Measurements from ENCODE around the gene GRAP.

Gene GRAP

GRCh38 chr17:19017804-19018599 lies 28.8 kb downstream of the GRAP start:
- Histone ChIP-seq H3K9ac (ENCODE audit: low read depth, low read length) (no peak overlapping the region), H3K36me3 (ENCODE audit: insufficient read depth, low read length) (no peaks in the 10 kb centered on the region), H3K4me1 (ENCODE audit: insufficient read depth, low read length) (peaks cover 5% of the 10 kb centered on the region; the same call in 1 of the 2 replicates), H3K9me3 (ENCODE audit: control insufficient read depth, insufficient read depth, low read length) (no peaks in the 10 kb centered on the region)

GRCh38 chr17:19017401-19017800 lies 29.4 kb downstream of the GRAP start:
- Histone ChIP-seq H3K36me3 (ENCODE audit: insufficient read depth, low read length) (no peaks in the 10 kb centered on the region), H3K9ac (ENCODE audit: low read depth, low read length) (no peak overlapping the region), H3K9me3 (ENCODE audit: control insufficient read depth, insufficient read depth, low read length) (no peaks in the 10 kb centered on the region), H3K4me1 (ENCODE audit: insufficient read depth, low read length) (peaks cover 5% of the 10 kb centered on the region; the same call in 1 of the 2 replicates)

- Histone ChIP-seq H3K9me3 (ENCODE audit: control insufficient read depth, insufficient read depth, low read length) (no peaks in the 10 kb centered on the region), H3K4me1 (ENCODE audit: insufficient read depth, low read length) (peaks cover 5% of the 10 kb centered on the region; the same call in 1 of the 2 replicates), H3K36me3 (ENCODE audit: insufficient read depth, low read length) (no peaks in the 10 kb centered on the region), H3K9ac (ENCODE audit: low read depth, low read length) (no peak overlapping the region)
Measured at GRCh38 chr17:19016881-19017280, 29.9 kb downstream of the GRAP start.

GRCh38 chr17:19016297-19016696 lies 30.5 kb downstream of the GRAP start:
- Histone ChIP-seq H3K36me3 (ENCODE audit: insufficient read depth, low read length) (no peaks in the 10 kb centered on the region), H3K4me1 (ENCODE audit: insufficient read depth, low read length) (peaks cover 7% of the 10 kb centered on the region; the same call in 1 of the 2 replicates), H3K9ac (ENCODE audit: low read depth, low read length) (no peak overlapping the region), H3K9me3 (ENCODE audit: control insufficient read depth, insufficient read depth, low read length) (no peaks in the 10 kb centered on the region)

GRCh38 chr17:19015428-19015827 lies 31.3 kb downstream of the GRAP start:
- peaks cover 10% of the 10 kb centered on the region; the same call in 1 of the 2 replicates for H3K4me1 ChIP-seq (ENCODE audit: insufficient read depth, low read length)
- H3K9ac ChIP-seq (ENCODE audit: low read depth, low read length), result no peak overlapping the region
- no peaks in the 10 kb centered on the region for H3K36me3 ChIP-seq (ENCODE audit: insufficient read depth, low read length)
- no peaks in the 10 kb centered on the region for H3K9me3 ChIP-seq (ENCODE audit: control insufficient read depth, insufficient read depth, low read length)

GRCh38 chr17:19014628-19015215 lies 32.0 kb downstream of the GRAP start:
- no peak overlapping the region for H3K9ac ChIP-seq (ENCODE audit: low read depth, low read length)
- no peaks in the 10 kb centered on the region for H3K36me3 ChIP-seq (ENCODE audit: insufficient read depth, low read length)
- H3K4me1 ChIP-seq (ENCODE audit: insufficient read depth, low read length), result peaks cover 10% of the 10 kb centered on the region; the same call in 1 of the 2 replicates
- H3K9me3 ChIP-seq (ENCODE audit: control insufficient read depth, insufficient read depth, low read length), result no peaks in the 10 kb centered on the region

GRCh38 chr17:19013806-19014627 lies 32.7 kb downstream of the GRAP start:
- no peaks in the 10 kb centered on the region for H3K9me3 ChIP-seq (ENCODE audit: control insufficient read depth, insufficient read depth, low read length)
- H3K36me3 ChIP-seq (ENCODE audit: insufficient read depth, low read length), result no peaks in the 10 kb centered on the region
- H3K9ac ChIP-seq (ENCODE audit: low read depth, low read length), result no peak overlapping the region
- peaks cover 10% of the 10 kb centered on the region; the same call in 1 of the 2 replicates for H3K4me1 ChIP-seq (ENCODE audit: insufficient read depth, low read length)

GRCh38 chr17:19013226-19013625 lies 33.5 kb downstream of the GRAP start:
- H3K4me1 ChIP-seq (ENCODE audit: insufficient read depth, low read length), result peaks cover 10% of the 10 kb centered on the region; the same call in 1 of the 2 replicates
- H3K9me3 ChIP-seq (ENCODE audit: control insufficient read depth, insufficient read depth, low read length), result no peaks in the 10 kb centered on the region
- H3K36me3 ChIP-seq (ENCODE audit: insufficient read depth, low read length), result no peaks in the 10 kb centered on the region
- no peak overlapping the region for H3K9ac ChIP-seq (ENCODE audit: low read depth, low read length)

- Histone ChIP-seq H3K9ac (ENCODE audit: low read depth, low read length) (no peak overlapping the region), H3K4me1 (ENCODE audit: insufficient read depth, low read length) (peaks cover 10% of the 10 kb centered on the region; the same call in 1 of the 2 replicates), H3K9me3 (ENCODE audit: control insufficient read depth, insufficient read depth, low read length) (no peaks in the 10 kb centered on the region), H3K36me3 (ENCODE audit: insufficient read depth, low read length) (no peaks in the 10 kb centered on the region)
Measured at GRCh38 chr17:19012171-19013080, 34.3 kb downstream of the GRAP start.

- H3K9ac ChIP-seq (ENCODE audit: low read depth, low read length), result no peak overlapping the region
Measured at GRCh38 chr17:19011581-19011980, 35.2 kb downstream of the GRAP start.

GRCh38 chr17:19010729-19011505 lies 35.8 kb downstream of the GRAP start:
- Histone ChIP-seq H3K9ac (ENCODE audit: low read depth, low read length) (no peak overlapping the region), H3K4me1 (ENCODE audit: insufficient read depth, low read length) (peaks cover 10% of the 10 kb centered on the region; the same call in 1 of the 2 replicates), H3K9me3 (ENCODE audit: control insufficient read depth, insufficient read depth, low read length) (no peaks in the 10 kb centered on the region), H3K36me3 (ENCODE audit: insufficient read depth, low read length) (no peaks in the 10 kb centered on the region)

More at GRCh38 chr17:19011581-19011980, 35.2 kb downstream of the GRAP start:
- no peaks in the 10 kb centered on the region for H3K36me3 ChIP-seq (ENCODE audit: insufficient read depth, low read length)
- no peaks in the 10 kb centered on the region for H3K9me3 ChIP-seq (ENCODE audit: control insufficient read depth, insufficient read depth, low read length)
- peaks cover 10% of the 10 kb centered on the region; the same call in 1 of the 2 replicates for H3K4me1 ChIP-seq (ENCODE audit: insufficient read depth, low read length)

- no peak overlapping the region for H3K9ac ChIP-seq (ENCODE audit: low read depth, low read length)
- H3K36me3 ChIP-seq (ENCODE audit: insufficient read depth, low read length), result no peaks in the 10 kb centered on the region
- peaks cover 11% of the 10 kb centered on the region; the same call in 1 of the 2 replicates for H3K4me1 ChIP-seq (ENCODE audit: insufficient read depth, low read length)
- H3K9me3 ChIP-seq (ENCODE audit: control insufficient read depth, insufficient read depth, low read length), result no peaks in the 10 kb centered on the region
Measured at GRCh38 chr17:19009970-19010369, 36.8 kb downstream of the GRAP start.

- Histone ChIP-seq H3K9me3 (ENCODE audit: control insufficient read depth, insufficient read depth, low read length) (no peaks in the 10 kb centered on the region), H3K9ac (ENCODE audit: low read depth, low read length) (no peak overlapping the region), H3K4me1 (ENCODE audit: insufficient read depth, low read length) (peaks cover 17% of the 10 kb centered on the region), H3K36me3 (ENCODE audit: insufficient read depth, low read length) (peaks cover 9% of the 10 kb centered on the region)
Measured at GRCh38 chr17:19006698-19007097, 40.1 kb downstream of the GRAP start.
